ENCODE data around the gene COL8A2.

Gene COL8A2

DNA sequence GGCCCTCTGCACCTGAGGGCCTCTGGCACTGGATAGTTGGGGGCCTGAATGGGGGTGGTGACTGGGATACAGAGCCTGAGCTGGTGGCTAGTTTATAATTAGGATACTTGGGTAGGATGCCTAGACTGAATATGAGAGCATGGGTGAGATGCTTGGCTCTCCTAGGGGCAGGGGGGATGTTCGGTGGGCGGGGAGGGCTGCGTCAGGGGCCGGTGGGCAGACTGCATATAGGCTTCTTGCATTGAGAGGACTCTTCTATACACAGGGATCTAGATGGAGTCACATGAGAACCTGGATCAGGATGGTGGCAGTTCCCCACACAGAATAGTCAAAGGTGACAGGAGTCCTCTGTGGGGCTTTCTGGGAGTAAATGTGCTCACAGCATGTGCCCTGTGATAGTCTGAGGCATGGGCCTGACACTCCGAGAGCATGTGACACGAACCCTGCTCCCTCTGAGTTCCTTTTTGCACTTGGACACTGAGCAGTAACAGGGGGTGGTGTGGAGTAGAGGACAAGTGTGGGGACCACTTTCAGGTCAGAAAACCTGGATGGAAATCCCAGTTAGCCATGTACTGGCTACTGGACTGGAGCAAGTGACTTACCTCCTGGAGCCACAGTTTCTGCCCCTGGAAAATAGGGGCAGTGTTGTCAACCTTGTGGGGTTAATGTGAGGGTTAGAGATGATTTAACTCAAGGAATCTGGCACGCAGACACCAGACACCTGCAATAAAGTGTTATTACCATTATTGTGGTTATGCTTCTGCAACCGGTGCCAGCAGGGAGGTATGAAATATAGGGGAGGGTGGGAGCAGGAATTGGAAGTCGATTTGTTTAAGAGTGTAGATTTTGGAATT, 33.2 kb upstream of the COL8A2 start:
- in situ Hi-C loops (cut with MboI; ENCODE audit: low sequenced_read_pairs), result no loop called here

- in situ Hi-C loops (cut with MboI; ENCODE audit: low sequenced_read_pairs), result no loop called here
Measured at GRCh38 chr1:36157115-36157903, 32.3 kb upstream of the COL8A2 start.

- in situ Hi-C loops (cut with MboI; ENCODE audit: low sequenced_read_pairs), result no loop called here
Measured at GRCh38 chr1:36156329-36157114, 31.5 kb upstream of the COL8A2 start.

DNA sequence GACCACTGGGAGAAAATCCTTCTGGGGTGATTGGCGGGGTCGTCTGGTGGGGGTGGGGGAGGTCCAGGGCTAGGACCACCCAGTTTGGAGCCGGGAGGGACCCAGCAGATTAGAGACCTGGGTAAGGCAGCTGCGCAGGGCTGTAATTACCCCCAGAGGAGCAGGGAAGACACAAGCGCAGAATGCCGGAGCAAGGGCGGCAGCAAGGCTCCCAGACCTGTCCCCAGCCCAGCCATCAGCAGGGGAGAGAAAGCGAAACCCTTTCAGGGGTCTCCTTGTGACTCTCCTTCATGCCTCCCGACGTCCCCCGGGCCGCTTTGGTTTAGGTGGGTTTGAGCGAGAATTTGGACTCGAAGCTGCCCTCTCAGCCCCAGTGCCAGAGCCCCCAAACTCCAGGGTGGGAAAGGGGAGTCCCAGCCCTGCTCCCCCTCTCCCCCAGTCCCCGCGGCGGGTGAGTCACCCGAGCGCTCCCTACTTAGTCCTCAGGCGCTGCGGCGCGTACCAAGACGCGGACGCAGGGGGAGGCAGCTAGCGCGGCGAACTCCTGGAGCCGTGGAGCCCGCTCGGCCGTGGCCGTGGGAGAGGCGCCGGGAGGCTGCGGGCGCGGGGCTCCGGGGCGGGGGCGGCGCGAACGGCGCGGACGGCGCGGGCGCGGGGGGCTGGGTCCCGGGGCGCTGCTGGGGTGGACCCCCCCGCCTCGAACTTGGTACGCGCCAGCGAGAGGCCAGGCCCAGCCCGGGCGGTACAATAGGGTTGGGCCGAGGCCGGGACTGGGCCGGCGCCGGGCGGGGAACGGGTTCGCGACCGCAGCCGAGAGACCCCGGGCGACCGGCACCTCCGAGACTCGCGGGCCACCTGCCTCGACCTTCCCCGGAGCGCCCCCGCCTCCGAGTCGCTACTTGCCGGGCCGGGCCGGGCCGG, 30.6 kb upstream of the COL8A2 start, which contains the start of gene MAP7D1:
Gene MAP7D1, plus strand, starts transcription at position 753 of the 921 bp plus-strand sequence. CDS start 258 bp downstream, outside the sequence.
- in situ Hi-C loops (cut with MboI; ENCODE audit: low sequenced_read_pairs), result no loop called here

- in situ Hi-C loops (cut with MboI; ENCODE audit: low sequenced_read_pairs), result no loop called here
Measured at GRCh38 chr1:36154765-36155407, 29.9 kb upstream of the COL8A2 start.

DNA sequence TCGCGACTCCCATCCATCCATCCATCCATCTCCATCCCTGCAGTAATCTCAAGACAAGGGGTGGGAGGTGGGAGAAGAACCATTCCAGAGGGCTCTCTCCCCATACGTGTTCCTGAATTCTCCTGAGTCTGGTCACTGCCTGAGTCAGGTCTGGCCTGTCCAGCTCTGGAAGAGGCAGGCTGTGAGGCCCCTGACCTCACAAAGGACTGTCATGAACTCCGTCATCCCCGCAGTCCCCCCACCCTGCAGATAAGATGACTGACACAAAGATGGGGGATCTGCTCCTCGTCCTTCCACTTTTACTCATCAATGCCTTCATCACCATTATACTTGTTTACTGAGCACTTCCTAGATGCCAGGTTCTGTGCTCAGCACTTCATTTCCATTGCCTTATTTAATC, 29.3 kb upstream of the COL8A2 start:
- in situ Hi-C loops (cut with MboI; ENCODE audit: low sequenced_read_pairs), result no loop called here

GRCh38 chr1:36153476-36153875, 28.5 kb upstream of the COL8A2 start:
- in situ Hi-C loops (cut with MboI; ENCODE audit: low sequenced_read_pairs), result no loop called here

DNA sequence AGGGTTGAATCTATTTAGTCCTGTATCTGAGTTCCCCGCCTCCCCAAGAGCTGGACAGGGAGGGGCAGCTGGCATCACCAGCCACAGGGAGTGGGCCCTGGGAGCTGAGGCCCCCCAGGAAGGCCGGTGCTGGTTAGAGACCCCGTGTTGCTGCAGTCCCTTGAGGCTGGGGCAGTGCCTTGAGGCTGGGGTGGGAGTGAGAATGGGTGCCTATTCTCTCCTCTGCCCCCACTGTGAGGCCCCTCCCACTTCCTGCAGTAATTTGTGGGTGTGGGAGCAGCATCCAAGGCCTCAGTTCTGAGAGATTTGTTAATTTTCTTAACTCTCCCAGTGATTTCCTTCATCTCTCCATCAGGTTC, 26.8 kb upstream of the COL8A2 start:
- in situ Hi-C loops (cut with MboI; ENCODE audit: low sequenced_read_pairs), result no loop called here

- in situ Hi-C loops (cut with MboI; ENCODE audit: low sequenced_read_pairs), result no loop called here
Measured at GRCh38 chr1:36151134-36151844, 26.3 kb upstream of the COL8A2 start.

GRCh38 chr1:36150296-36151133, 25.5 kb upstream of the COL8A2 start:
- in situ Hi-C loops (cut with MboI; ENCODE audit: low sequenced_read_pairs), result no loop called here

DNA sequence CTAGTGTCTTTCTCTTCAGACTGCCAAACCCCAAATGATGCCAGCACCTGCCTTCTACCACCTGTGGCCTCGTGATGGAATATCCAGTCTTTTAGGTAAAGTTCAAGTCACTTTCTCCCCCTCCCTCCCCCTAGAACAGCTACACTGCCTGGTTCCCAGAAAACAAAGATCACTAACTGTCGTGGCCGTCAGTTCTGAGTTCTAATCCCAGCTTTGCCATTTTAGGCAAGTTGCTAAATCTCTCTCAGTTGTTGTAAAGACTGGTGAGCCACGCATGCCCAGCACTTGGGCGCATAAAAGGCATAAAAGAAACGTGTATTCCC, 24.9 kb upstream of the COL8A2 start:
- in situ Hi-C loops (cut with MboI; ENCODE audit: low sequenced_read_pairs), result no loop called here

- in situ Hi-C loops (cut with MboI; ENCODE audit: low sequenced_read_pairs), result no loop called here
Measured at GRCh38 chr1:36149237-36149972, 24.4 kb upstream of the COL8A2 start, which contains the start of gene TRAPPC3. TSS of gene TRAPPC3 (minus strand) at chr1:36149486. CDS start at chr1:36149378, 108 bp downstream.

GRCh38 chr1:36148821-36149236, 23.8 kb upstream of the COL8A2 start:
- in situ Hi-C loops (cut with MboI; ENCODE audit: low sequenced_read_pairs), result no loop called here

DNA sequence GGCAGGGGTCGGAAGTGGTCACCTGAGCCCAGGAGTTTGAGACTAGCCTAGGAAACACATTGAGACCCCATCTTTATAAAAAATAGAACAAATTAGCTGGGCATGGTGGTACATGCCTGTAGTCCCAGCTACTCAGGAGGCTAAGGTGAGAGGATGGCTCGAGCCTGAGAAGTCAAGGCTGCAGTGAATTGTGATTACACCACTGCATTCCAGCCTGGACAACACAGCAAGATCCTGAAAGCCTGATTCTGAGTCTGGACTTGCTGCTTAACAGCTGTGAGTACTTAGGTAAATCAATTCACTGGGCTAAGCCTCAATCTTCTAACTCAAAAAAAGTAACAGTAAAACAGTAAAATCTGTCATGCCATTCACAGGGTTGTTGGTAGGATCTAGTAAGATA, 19.4 kb upstream of the COL8A2 start:
- in situ Hi-C loops (cut with MboI; ENCODE audit: low sequenced_read_pairs), result no loop called here

- in situ Hi-C loops (cut with MboI; ENCODE audit: low sequenced_read_pairs), result no loop called here
Measured at GRCh38 chr1:36143424-36143823, 18.4 kb upstream of the COL8A2 start.

DNA sequence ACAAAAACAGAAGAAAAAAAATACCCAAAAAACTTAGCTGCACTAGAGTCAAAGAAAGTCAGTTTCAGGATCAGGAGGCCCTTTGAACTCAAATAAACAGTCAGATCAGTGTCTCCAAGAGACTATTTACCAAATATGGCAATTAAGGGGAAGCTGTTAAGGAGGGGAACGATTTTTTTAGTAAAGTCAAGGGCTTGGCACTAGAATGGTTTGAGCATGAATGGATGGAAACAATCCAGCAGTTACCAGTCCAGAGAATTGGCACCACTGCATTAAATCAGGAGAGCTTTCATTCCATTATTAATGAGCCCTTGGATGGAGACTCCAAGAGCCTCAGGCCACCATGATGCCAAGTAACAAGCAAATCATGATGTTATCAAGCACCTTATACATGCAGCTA, 17.1 kb upstream of the COL8A2 start:
- in situ Hi-C loops (cut with MboI; ENCODE audit: low sequenced_read_pairs), result no loop called here

DNA sequence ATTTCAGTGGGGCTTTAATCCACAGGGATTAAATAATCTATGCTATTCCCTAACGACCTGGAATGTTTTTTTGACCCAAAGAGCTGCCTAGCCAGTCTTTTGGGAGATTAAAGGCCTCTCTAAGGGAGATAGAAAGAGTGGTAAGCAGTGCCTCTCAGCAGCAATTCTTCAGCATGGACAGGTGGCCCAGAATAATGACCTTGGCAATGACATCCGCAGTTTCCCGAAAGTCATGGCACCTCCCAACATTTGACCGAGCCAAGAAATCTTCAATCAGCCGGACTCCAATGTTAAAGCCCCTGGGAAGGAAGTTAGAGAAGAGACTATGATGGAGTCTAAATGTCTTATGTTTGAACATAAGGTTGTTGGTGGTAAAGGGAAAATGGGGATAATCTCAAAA, 14.5 kb upstream of the COL8A2 start:
- in situ Hi-C loops (cut with MboI; ENCODE audit: low sequenced_read_pairs), result no loop called here

GRCh38 chr1:36137776-36138175, 12.8 kb upstream of the COL8A2 start:
- in situ Hi-C loops (cut with MboI; ENCODE audit: low sequenced_read_pairs), result no loop called here

Data from HL-60/S4 treated with retinoic acid at 250 ng/mL for 4 days and 3 days (cell line).